WI38 (cell line): ENCODE results near the gene ZDBF2.
"Not testable (repeated sequence)": the region's sequence is repeated elsewhere in the genome, so short reads cannot be mapped to it uniquely, and the experiment has no call there.

ENCODE experiments used
- H3K4me3 ChIP-seq: 2 replicates; pipeline ENCODE4 v1.5.1; 2011; ENCODE audit warnings: low read depth, mild to moderate bottlenecking, control low read depth, low read length
- TF ChIP-seq, protein P1 (sequence below): IDR thresholded peaks from 2 replicates; pipeline ENCODE4 v1.5.1; 2012; ENCODE audit warnings: low read depth, mild to moderate bottlenecking, control low read depth, low read length

Gene ZDBF2

DNA sequence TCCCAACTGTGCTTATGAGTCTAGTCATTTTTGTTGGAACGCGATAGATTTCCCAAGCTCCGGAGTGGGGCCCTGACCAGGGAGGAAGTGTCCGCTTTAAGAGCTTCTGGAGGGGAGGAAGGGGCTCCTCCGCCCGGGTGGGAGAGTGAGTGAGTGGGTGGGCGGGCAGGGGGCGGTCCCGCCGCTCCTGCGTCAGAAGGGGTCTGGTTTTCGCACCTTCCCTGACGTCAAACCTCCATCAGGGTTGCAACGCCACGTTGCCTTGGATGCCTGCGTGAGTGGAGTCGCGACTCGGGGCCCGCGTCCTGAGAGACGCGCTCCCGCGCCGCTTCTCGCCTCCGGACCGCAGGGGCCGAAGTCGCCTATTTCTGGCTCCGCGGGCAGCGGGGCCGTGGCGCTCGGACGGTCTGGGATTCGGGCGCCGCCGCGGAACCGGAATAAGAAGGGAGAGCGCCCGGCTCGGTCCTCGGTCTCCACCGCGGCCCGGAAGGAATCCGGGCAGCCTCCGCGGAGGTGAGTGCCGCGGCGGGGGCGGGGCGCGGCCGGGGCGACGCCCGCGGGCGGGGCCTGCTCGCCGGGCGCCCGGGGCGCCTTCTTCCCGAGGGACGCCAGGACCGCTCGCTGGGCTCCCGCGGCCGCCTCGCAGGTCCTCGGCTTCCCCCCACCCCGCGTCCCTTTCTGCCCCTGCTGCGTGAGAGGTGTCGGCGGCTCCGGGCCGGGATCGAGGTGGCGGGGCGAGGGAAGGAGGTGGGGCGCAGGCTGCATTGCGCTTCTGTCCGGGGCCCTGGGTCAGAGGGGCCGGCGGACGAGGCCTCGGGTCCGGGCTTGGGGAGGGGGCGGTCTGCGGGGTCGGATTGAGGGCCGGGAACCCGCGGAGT, at the start of gene ZDBF2:
ZDBF2 (plus strand) TSS at position 230 of the 878 bp plus-strand sequence. CDS start 7,187 bp downstream, outside the sequence.
- TF ChIP-seq, protein P1, sequence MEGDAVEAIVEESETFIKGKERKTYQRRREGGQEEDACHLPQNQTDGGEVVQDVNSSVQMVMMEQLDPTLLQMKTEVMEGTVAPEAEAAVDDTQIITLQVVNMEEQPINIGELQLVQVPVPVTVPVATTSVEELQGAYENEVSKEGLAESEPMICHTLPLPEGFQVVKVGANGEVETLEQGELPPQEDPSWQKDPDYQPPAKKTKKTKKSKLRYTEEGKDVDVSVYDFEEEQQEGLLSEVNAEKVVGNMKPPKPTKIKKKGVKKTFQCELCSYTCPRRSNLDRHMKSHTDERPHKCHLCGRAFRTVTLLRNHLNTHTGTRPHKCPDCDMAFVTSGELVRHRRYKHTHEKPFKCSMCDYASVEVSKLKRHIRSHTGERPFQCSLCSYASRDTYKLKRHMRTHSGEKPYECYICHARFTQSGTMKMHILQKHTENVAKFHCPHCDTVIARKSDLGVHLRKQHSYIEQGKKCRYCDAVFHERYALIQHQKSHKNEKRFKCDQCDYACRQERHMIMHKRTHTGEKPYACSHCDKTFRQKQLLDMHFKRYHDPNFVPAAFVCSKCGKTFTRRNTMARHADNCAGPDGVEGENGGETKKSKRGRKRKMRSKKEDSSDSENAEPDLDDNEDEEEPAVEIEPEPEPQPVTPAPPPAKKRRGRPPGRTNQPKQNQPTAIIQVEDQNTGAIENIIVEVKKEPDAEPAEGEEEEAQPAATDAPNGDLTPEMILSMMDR = no peak
- peak within 1 kb of the TSS; percentile 71 for H3K4me3 ChIP-seq

DNA sequence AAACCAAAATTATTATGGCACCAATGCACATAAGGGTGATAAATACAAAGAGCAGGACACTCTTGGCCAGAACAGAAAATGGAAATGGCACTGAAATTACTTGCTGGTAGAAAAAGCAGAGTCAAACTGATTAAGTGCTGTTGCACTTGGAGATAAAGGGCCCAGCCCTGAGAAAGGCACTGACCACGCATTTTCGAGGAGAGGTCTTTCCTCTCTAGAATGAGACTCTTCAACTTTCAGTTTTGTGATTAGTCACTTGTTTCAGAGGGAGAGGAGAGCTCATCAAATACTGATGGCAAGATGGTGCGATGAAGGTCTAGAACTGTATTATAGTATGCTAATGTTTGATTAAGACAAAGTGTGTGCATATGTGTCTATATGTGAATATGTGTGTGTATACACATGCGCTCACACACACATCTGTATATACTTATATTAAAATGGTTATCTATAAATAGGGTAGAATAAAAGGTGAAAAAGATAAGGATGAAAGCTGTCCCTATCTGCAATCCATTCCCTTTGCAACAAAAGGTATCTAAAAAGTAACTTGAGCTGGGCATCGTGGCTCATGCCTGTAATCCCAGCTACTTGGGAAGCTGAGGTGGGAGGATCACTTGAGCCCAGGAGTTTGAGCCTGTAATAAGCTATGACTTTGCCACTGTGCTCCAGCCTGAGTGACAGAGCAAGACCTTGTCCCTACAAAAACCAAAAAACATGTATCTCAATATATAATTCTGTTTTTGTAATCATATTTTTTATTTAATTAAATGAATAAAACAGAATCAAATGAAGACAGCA, 48.8 kb upstream of the ZDBF2 start:
- H3K4me3 ChIP-seq = no peak overlapping the region
- TF ChIP-seq, protein P1 = no peak

DNA sequence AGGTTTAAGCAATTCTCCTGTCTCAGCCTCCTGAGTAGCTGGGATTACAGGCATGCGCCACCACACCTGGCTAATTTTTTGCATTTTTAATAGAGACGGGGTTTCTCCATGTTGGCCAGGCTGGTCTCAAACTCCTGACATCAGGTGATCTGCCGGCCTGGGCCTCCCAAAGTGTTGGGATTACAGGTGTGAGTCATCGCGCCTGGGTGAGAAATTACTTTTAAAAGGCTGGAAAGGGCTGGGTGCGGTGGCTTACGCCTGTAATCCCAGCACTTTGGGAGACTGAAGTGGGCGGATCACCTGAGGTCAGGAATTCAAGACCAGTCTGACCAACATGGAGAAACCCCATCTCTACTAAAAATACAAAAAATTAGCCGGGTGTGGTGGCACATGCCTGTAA, 45.8 kb upstream of the ZDBF2 start:
- H3K4me3 ChIP-seq = not testable (repeated sequence)

DNA sequence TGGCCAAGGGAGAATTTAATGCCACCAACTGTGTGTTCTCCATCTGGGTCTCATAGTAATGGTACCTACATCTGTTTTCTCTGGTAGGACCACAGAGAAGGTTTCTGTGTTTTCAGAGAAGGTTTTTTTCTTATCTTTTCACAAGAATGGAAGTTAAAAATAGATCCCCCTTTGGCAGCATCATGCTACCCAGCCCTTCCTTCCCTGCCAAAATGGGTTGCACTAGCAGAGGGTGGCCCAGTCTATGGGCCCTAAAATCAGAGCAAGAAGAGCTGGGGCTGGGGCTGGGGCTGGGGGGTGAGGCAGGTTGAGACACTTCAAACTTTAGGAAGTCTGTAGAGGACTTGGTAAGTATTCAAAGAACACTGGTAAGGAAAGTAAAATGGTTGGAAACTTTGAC, 44.8 kb upstream of the ZDBF2 start:
- H3K4me3 ChIP-seq = no peak overlapping the region
- TF ChIP-seq, protein P1 = no peak

DNA sequence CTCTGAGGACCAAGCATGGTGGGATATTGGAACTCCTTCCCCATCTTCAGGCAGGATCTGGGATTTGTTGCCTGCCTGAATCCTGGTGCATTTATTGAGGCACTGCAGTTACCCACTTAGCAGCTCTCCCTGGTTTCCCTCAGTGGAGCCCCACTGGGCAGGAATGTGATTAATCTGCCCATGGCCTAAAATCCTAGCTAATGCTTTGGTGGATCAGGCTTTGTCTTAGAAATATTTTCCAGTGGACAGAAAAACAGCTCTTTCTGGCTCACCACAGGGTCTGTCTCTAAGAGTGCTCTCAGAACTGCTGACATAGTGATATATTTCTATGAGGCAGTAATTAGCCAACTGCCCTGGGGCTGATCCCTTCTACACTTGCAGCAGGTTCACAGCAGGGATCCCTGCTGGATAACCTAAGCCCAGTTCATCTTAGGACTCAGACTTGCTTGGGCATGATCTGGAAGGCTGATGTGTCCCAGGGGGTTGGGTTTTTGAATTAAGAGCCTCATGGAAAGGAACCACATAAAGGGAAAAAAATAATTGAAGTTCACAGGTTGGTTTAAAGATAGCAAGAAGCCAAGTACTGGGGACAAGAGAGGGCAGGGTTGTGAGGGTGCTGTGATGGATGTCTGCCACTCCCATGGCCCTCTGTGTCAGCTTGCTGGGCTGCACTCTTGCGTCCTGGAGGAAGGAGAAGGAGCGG, 44.3 kb upstream of the ZDBF2 start:
- TF ChIP-seq, protein P1 = no peak
- H3K4me3 ChIP-seq = no peak overlapping the region

DNA sequence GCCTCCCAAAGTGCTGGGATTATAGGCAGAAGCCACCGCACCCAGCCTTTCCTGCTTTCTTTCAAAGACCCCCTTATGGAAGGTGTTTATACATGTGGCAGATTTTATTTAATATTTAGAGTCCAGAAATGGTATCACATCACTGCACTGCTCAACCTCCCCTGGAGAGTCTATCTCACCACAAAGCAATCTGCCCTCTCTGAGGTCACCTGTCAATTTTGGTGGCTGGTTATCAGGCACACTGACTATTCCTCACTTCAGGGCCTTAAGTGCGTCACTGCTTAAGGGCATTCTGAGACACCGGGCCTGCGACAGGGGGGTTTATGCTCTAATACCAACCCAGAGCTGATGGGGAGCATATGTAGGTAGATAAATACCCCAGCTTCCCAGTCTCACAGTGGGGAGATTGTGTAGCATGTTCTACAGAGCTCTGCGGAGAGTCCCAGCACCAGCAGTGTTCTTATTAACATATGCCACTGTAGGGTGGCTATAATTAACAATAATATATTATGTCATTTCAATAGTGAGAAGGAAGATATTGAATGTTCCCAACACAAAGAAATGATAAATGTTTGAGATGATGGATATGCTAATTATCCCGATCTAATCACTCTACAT, 42.7 kb upstream of the ZDBF2 start:
- no peak overlapping the region for H3K4me3 ChIP-seq
- TF ChIP-seq, protein P1 = no peak
